Stimulated activated naive CD8-positive, alpha-beta T cell treated with anti-CD3 and anti-CD28 coated beads, Interleukin-15, Interleukin-2, amounts not matched to agents 100 U/mL and 50 U/mL, for 24 hours (primary cell): ENCODE measurements around the gene BMPER.
"Not testable (repeated sequence)": the region's sequence is repeated elsewhere in the genome, so short reads cannot be mapped to it uniquely, and the experiment has no call there.

Source experiments
- ATAC-seq: fragments of 150-1000 bp; cut with Tn5 transposase; one replicate; pipeline ENCODE4 v1.10.0; 2021
- DNase-seq: peaks from one replicate; pipeline ENCODE4 v3.0.0; 2021

The BMPER gene

GRCh38 chr7:34138483-34138882 lies 233.1 kb downstream of the BMPER start:
- ATAC-seq (no peak), DNase-seq (no peak)

GRCh38 chr7:34139086-34139485 lies 233.7 kb downstream of the BMPER start:
- DNase-seq (no peak), ATAC-seq (no peak)

- ATAC-seq: no peak
- no peak for DNase-seq
These were observed 234.7 kb downstream of the BMPER start for GRCh38 chr7:34140066-34140465.

- ATAC-seq: no peak
- DNase-seq: no peak
These were observed 238.1 kb downstream of the BMPER start for GRCh38 chr7:34143402-34143801.

GRCh38 chr7:34145603-34146002 lies 240.3 kb downstream of the BMPER start:
- DNase-seq: no peak
- no peak for ATAC-seq

GRCh38 chr7:34153656-34154270 lies 248.4 kb downstream of the BMPER start:
- DNase-seq (no peak), ATAC-seq (no peak)

- DNase-seq: no peak
- no peak for ATAC-seq
These were observed 250.0 kb downstream of the BMPER start for GRCh38 chr7:34155220-34155908.

GRCh38 chr7:34156336-34156735 lies 251.0 kb downstream of the BMPER start:
- no peak for ATAC-seq
- no peak for DNase-seq

GRCh38 chr7:34157137-34157536 lies 251.8 kb downstream of the BMPER start:
- DNase-seq: no peak

GRCh38 chr7:34158368-34159153 lies 253.2 kb downstream of the BMPER start:
- ATAC-seq: no peak

More at GRCh38 chr7:34157137-34157536, 251.8 kb downstream of the BMPER start:
- ATAC-seq: no peak

GRCh38 chr7:34160261-34160752 lies 255.0 kb downstream of the BMPER start:
- ATAC-seq (no peak), DNase-seq (no peak)

More at GRCh38 chr7:34158368-34159153, 253.2 kb downstream of the BMPER start:
- DNase-seq: no peak

- DNase-seq: no peak
- no peak for ATAC-seq
These were observed 256.8 kb downstream of the BMPER start for GRCh38 chr7:34162027-34162565.

- no peak for ATAC-seq
- DNase-seq: no peak
These were observed 257.3 kb downstream of the BMPER start for GRCh38 chr7:34162677-34163076.

- ATAC-seq (no peak), DNase-seq (no peak)
These were observed 258.6 kb downstream of the BMPER start for GRCh38 chr7:34163956-34164355.

GRCh38 chr7:34165466-34165865 lies 260.1 kb downstream of the BMPER start:
- no peak for ATAC-seq

GRCh38 chr7:34165927-34166550 lies 260.7 kb downstream of the BMPER start:
- DNase-seq: no peak
- ATAC-seq: no peak

More at GRCh38 chr7:34165466-34165865, 260.1 kb downstream of the BMPER start:
- no peak for DNase-seq

GRCh38 chr7:34168013-34168412 lies 262.7 kb downstream of the BMPER start:
- DNase-seq (no peak), ATAC-seq (no peak)

- DNase-seq, ATAC-seq: not testable (repeated sequence)
These were observed 269.6 kb downstream of the BMPER start for GRCh38 chr7:34174688-34175616.

- DNase-seq: no peak
- no peak for ATAC-seq
These were observed 270.5 kb downstream of the BMPER start for GRCh38 chr7:34175837-34176236.

- DNase-seq (no peak), ATAC-seq (no peak)
These were observed 272.1 kb downstream of the BMPER start for GRCh38 chr7:34177476-34177875.
